ENCODE results near the gene ITGB3. TPM values are rescaled to one million over a fixed set of nuclear protein-coding genes. Genes with fewer than 3 reads are reported as not detected.
"Not testable (repeated sequence)": the region's sequence is repeated elsewhere in the genome, so short reads cannot be mapped to it uniquely, and the experiment has no call there.

Gene ITGB3
- total RNA-seq, 1 donor from 2014 or later: not detected

GRCh38 chr17:47210779-47211178 lies 42.8 kb upstream of the ITGB3 start:
- peak overlapping the region; percentile 6 for H3K27ac Mint-ChIP-seq (ENCODE audit: unreplicated experiment)
- peaks cover 1% of the 10 kb centered on the region for H3K9me3 Mint-ChIP-seq (ENCODE audit: unreplicated experiment)
- H3K36me3 Mint-ChIP-seq (ENCODE audit: unreplicated experiment): no peaks in the 10 kb centered on the region
- no peak for TF ChIP-seq CTCF (IDR thresholded peaks at IDR 0.05; ENCODE audit: partially characterized antibody, unreplicated experiment)
- H3K4me1 Mint-ChIP-seq (ENCODE audit: low read depth, unreplicated experiment): peaks cover 23% of the 10 kb centered on the region
- peaks cover 4% of the 10 kb centered on the region for H3K27me3 Mint-ChIP-seq (ENCODE audit: unreplicated experiment)
- H3K4me3 Mint-ChIP-seq (ENCODE audit: unreplicated experiment): no peak overlapping the region
- DNase-seq: no peak

- peaks cover 22% of the 10 kb centered on the region for H3K4me1 Mint-ChIP-seq (ENCODE audit: low read depth, unreplicated experiment)
- H3K36me3 Mint-ChIP-seq (ENCODE audit: unreplicated experiment): no peaks in the 10 kb centered on the region
- DNase-seq: no peak
- H3K27ac Mint-ChIP-seq (ENCODE audit: unreplicated experiment): no peak overlapping the region
- TF ChIP-seq CTCF (IDR thresholded peaks at IDR 0.05; ENCODE audit: partially characterized antibody, unreplicated experiment): no peak
- H3K27me3 Mint-ChIP-seq (ENCODE audit: unreplicated experiment): peaks cover 4% of the 10 kb centered on the region
- H3K4me3 Mint-ChIP-seq (ENCODE audit: unreplicated experiment): no peak overlapping the region
- peaks cover 1% of the 10 kb centered on the region for H3K9me3 Mint-ChIP-seq (ENCODE audit: unreplicated experiment)
Observed at GRCh38 chr17:47212458-47212857, 41.2 kb upstream of the ITGB3 start.

- TF ChIP-seq CTCF (IDR thresholded peaks at IDR 0.05; ENCODE audit: partially characterized antibody, unreplicated experiment): no peak
- Mint-ChIP-seq H3K4me3 (ENCODE audit: unreplicated experiment) (no peak overlapping the region), H3K27ac (ENCODE audit: unreplicated experiment) (no peak overlapping the region), H3K36me3 (ENCODE audit: unreplicated experiment) (no peaks in the 10 kb centered on the region), H3K27me3 (ENCODE audit: unreplicated experiment) (peaks cover 3% of the 10 kb centered on the region), H3K4me1 (ENCODE audit: low read depth, unreplicated experiment) (peaks cover 22% of the 10 kb centered on the region), H3K9me3 (ENCODE audit: unreplicated experiment) (peaks cover 1% of the 10 kb centered on the region)
- DNase-seq: no peak
Observed at GRCh38 chr17:47213540-47213939, 40.1 kb upstream of the ITGB3 start.

GRCh38 chr17:47214931-47215330 lies 38.7 kb upstream of the ITGB3 start:
- Mint-ChIP-seq H3K9me3 (ENCODE audit: unreplicated experiment) (peaks cover 1% of the 10 kb centered on the region), H3K4me1 (ENCODE audit: low read depth, unreplicated experiment) (peaks cover 17% of the 10 kb centered on the region), H3K36me3 (ENCODE audit: unreplicated experiment) (no peaks in the 10 kb centered on the region), H3K4me3 (ENCODE audit: unreplicated experiment) (no peak overlapping the region), H3K27ac (ENCODE audit: unreplicated experiment) (no peak overlapping the region), H3K27me3 (ENCODE audit: unreplicated experiment) (peaks cover 5% of the 10 kb centered on the region)
- TF ChIP-seq CTCF (IDR thresholded peaks at IDR 0.05; ENCODE audit: partially characterized antibody, unreplicated experiment): no peak
- no peak for DNase-seq

GRCh38 chr17:47216821-47217220 lies 36.8 kb upstream of the ITGB3 start:
- H3K27me3 Mint-ChIP-seq (ENCODE audit: unreplicated experiment); H3K27ac Mint-ChIP-seq (ENCODE audit: unreplicated experiment); H3K4me3 Mint-ChIP-seq (ENCODE audit: unreplicated experiment); H3K9me3 Mint-ChIP-seq (ENCODE audit: unreplicated experiment); H3K36me3 Mint-ChIP-seq (ENCODE audit: unreplicated experiment); DNase-seq: not testable (repeated sequence)
- peaks cover 25% of the 10 kb centered on the region for H3K4me1 Mint-ChIP-seq (ENCODE audit: low read depth, unreplicated experiment)

GRCh38 chr17:47217279-47217678 lies 36.3 kb upstream of the ITGB3 start:
- H3K27ac Mint-ChIP-seq (ENCODE audit: unreplicated experiment); DNase-seq; H3K36me3 Mint-ChIP-seq (ENCODE audit: unreplicated experiment); H3K27me3 Mint-ChIP-seq (ENCODE audit: unreplicated experiment); H3K9me3 Mint-ChIP-seq (ENCODE audit: unreplicated experiment); H3K4me3 Mint-ChIP-seq (ENCODE audit: unreplicated experiment): not testable (repeated sequence)
- peaks cover 25% of the 10 kb centered on the region for H3K4me1 Mint-ChIP-seq (ENCODE audit: low read depth, unreplicated experiment)

All from glutamatergic neuron (in vitro differentiated cells).